GM12878 (cell line): ENCODE results near the gene HOATZ.

Source experiments
- ATF7 ChIP-seq: fragments of 450-650 bp; IDR thresholded peaks from 2 replicates; pipeline ENCODE4 v1.6.1; 2016; ENCODE audit warnings: low read depth, mild to moderate bottlenecking
- BCL11A ChIP-seq: IDR thresholded peaks from 2 replicates; pipeline ENCODE4 v1.6.1; 2011; ENCODE audit warnings: low read depth, low read length
- CHD2 ChIP-seq: IDR thresholded peaks from 2 replicates; pipeline ENCODE4 v1.6.1; 2011; ENCODE audit warnings: low read depth, low read length, improper control_type of control experiment, borderline replicate concordance
- NR2C2 ChIP-seq: IDR thresholded peaks from 2 replicates; pipeline ENCODE4 v1.6.1; 2011; ENCODE audit warnings: borderline replicate concordance, low read depth; ENCODE audit not compliant: control insufficient read depth, insufficient read length
- POLR2A ChIP-seq: IDR thresholded peaks from 2 replicates; pipeline ENCODE4 v1.6.1; 2011; ENCODE audit warnings: low read depth, mild to moderate bottlenecking, low read length
- POLR2AphosphoS5 ChIP-seq: IDR thresholded peaks from 2 replicates; pipeline ENCODE4 v1.6.1; 2011; ENCODE audit warnings: mild to moderate bottlenecking, low read length, inconsistent platforms
- SIN3A ChIP-seq: IDR thresholded peaks from 2 replicates; pipeline ENCODE4 v1.6.1; 2012; ENCODE audit warnings: low read depth, low read length, improper control_type of control experiment
- SMAD1 ChIP-seq: fragments of 450-650 bp; IDR thresholded peaks from 2 replicates; pipeline ENCODE4 v1.6.1; 2018; ENCODE audit warnings: mild to moderate bottlenecking, low read depth; ENCODE audit not compliant: partially characterized antibody
- SRF ChIP-seq, 2 experiments: IDR thresholded peaks; 2 replicates each; pipeline ENCODE4 v1.6.1; 2011; ENCODE audit warnings: low read depth in 2 of 2, low read length in 2 of 2, mild to moderate bottlenecking in 1 of 2, moderate library complexity in 1 of 2
- SUZ12 ChIP-seq: fragments of 200-600 bp; sonication (generic); IDR thresholded peaks from one replicate; pipeline ENCODE4 v1.6.1; 2018; ENCODE audit warnings: antibody characterized with exemption, mild to moderate bottlenecking; ENCODE audit not compliant: unreplicated experiment
- TF ChIP-seq, protein P1 (sequence below): fragments of 450-650 bp; IDR thresholded peaks from 2 replicates; pipeline ENCODE4 v1.6.1; 2016; ENCODE audit warnings: mild to moderate bottlenecking
- TF ChIP-seq, protein P2 (sequence below), 3 experiments: IDR thresholded peaks in 2 of 3; conservative IDR thresholded peaks in 1 of 3; 2 replicates each; pipeline ENCODE4 v1.5.1; 2011; ENCODE audit warnings: low read depth in 3 of 3, low read length in 3 of 3, mild to moderate bottlenecking in 3 of 3, control low read depth in 2 of 3, moderate library complexity in 2 of 3, inconsistent platforms in 1 of 3, mixed read lengths in 1 of 3; ENCODE audit not compliant: control insufficient read depth in 2 of 3, insufficient read depth in 1 of 3; ENCODE audit errors: extremely low read depth in 1 of 3
- TF ChIP-seq, protein P3 (sequence below): IDR thresholded peaks from 2 replicates; pipeline ENCODE4 v1.6.1; 2011; ENCODE audit warnings: low read depth, low read length, improper control_type of control experiment, borderline replicate concordance

GRCh38 chr11:111524056-111524455 lies 9.5 kb downstream of the HOATZ start:
- TF ChIP-seq ATF7 (no peak), SMAD1 (no peak), POLR2A (no peak), SUZ12 (no peak), SIN3A (no peak), BCL11A (no peak), NR2C2 (no peak), POLR2AphosphoS5 (no peak), CHD2 (no peak), SRF (IDR thresholded peaks at IDR 0.05; ENCODE audit: low read depth in 2 of 2, low read length in 2 of 2) (no peak)
- TF ChIP-seq, protein P1, sequence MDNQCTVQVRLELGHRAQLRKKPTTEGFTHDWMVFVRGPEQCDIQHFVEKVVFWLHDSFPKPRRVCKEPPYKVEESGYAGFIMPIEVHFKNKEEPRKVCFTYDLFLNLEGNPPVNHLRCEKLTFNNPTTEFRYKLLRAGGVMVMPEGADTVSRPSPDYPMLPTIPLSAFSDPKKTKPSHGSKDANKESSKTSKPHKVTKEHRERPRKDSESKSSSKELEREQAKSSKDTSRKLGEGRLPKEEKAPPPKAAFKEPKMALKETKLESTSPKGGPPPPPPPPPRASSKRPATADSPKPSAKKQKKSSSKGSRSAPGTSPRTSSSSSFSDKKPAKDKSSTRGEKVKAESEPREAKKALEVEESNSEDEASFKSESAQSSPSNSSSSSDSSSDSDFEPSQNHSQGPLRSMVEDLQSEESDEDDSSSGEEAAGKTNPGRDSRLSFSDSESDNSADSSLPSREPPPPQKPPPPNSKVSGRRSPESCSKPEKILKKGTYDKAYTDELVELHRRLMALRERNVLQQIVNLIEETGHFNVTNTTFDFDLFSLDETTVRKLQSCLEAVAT = no peak
- TF ChIP-seq, protein P2, sequence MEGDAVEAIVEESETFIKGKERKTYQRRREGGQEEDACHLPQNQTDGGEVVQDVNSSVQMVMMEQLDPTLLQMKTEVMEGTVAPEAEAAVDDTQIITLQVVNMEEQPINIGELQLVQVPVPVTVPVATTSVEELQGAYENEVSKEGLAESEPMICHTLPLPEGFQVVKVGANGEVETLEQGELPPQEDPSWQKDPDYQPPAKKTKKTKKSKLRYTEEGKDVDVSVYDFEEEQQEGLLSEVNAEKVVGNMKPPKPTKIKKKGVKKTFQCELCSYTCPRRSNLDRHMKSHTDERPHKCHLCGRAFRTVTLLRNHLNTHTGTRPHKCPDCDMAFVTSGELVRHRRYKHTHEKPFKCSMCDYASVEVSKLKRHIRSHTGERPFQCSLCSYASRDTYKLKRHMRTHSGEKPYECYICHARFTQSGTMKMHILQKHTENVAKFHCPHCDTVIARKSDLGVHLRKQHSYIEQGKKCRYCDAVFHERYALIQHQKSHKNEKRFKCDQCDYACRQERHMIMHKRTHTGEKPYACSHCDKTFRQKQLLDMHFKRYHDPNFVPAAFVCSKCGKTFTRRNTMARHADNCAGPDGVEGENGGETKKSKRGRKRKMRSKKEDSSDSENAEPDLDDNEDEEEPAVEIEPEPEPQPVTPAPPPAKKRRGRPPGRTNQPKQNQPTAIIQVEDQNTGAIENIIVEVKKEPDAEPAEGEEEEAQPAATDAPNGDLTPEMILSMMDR (IDR thresholded peaks at IDR 0.05 in 2 of 3, conservative IDR thresholded peaks at IDR 0.05 in 1 of 3; ENCODE audit: control insufficient read depth in 2 of 3, extremely low read depth in 1 of 3, insufficient read depth in 1 of 3, low read depth in 3 of 3, low read length in 3 of 3) = no peak
- TF ChIP-seq, protein P3, sequence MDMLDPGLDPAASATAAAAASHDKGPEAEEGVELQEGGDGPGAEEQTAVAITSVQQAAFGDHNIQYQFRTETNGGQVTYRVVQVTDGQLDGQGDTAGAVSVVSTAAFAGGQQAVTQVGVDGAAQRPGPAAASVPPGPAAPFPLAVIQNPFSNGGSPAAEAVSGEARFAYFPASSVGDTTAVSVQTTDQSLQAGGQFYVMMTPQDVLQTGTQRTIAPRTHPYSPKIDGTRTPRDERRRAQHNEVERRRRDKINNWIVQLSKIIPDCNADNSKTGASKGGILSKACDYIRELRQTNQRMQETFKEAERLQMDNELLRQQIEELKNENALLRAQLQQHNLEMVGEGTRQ = no peak
